IPS-15b (cell line): Measurements from ENCODE around the gene NYAP2.

Experiments
- H3K27me3 ChIP-seq: one replicate; pipeline ENCODE4 v1.6.1; 2013; ENCODE audit warnings: low read length; ENCODE audit not compliant: control insufficient read depth, insufficient read depth
- H3K36me3 ChIP-seq: one replicate; pipeline ENCODE4 v1.6.1; 2013; ENCODE audit warnings: low read length; ENCODE audit not compliant: control insufficient read depth, insufficient read depth
- H3K4me1 ChIP-seq: one replicate; pipeline ENCODE4 v1.6.1; 2013; ENCODE audit warnings: mild to moderate bottlenecking, low read length; ENCODE audit not compliant: control insufficient read depth, insufficient read depth
- H3K4me3 ChIP-seq: one replicate; pipeline ENCODE4 v1.5.1; 2013; ENCODE audit warnings: low read depth, low read length
- H3K9ac ChIP-seq: one replicate; pipeline ENCODE4 v1.6.1; 2013; ENCODE audit warnings: low read depth, mild to moderate bottlenecking, low read length
- H3K9me3 ChIP-seq: one replicate; pipeline ENCODE4 v1.6.1; 2013; ENCODE audit warnings: mild to moderate bottlenecking, low read length; ENCODE audit not compliant: control insufficient read depth, insufficient read depth

Gene NYAP2

DNA sequence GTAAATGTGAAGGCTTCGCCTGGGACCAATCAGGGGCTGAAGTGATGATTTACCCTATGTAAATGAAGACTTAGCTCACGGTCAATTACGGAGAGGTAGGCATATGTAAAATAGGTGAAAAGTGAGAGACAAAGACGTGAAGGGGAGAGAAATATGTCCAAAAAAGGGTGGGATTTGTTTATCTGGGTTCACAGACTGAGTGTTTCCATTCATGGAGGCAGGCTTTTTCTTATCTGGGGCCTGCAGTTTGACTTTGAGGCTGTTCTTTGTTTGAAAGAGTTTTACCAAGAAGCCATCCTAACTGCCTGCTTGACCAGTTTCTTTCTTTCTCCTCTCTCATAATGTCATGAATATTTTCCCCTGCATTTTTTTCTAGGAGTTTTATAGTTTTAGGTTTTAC lies 202.7 kb downstream of the NYAP2 start:
- Histone ChIP-seq H3K4me3 (no peak overlapping the region), H3K9me3 (peaks cover 4% of the 10 kb centered on the region), H3K36me3 (no peaks in the 10 kb centered on the region), H3K9ac (no peak overlapping the region), H3K4me1 (no peaks in the 10 kb centered on the region), H3K27me3 (no peaks in the 10 kb centered on the region)

DNA sequence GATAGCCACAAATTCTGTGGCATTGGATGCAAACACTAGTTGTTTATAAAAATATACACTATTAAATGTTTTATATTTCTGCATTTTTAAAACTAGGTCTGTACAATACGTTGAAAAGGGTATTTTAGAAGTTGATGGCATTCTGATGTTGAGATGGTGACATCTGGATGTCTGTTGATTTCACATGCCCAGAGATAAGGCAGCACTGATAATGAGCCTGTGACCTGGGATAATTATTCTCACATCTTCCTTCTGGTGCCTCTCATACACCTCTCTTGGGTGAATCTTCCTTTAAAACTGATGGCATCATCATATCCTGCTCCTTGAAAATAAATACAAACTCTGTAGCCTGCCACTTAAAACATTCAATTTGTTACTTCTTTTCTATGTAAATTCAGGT lies 208.6 kb downstream of the NYAP2 start:
- H3K27me3 ChIP-seq = no peaks in the 10 kb centered on the region
- H3K9ac ChIP-seq = no peak overlapping the region
- no peaks in the 10 kb centered on the region for H3K9me3 ChIP-seq
- H3K4me3 ChIP-seq = no peak overlapping the region
- no peaks in the 10 kb centered on the region for H3K36me3 ChIP-seq
- H3K4me1 ChIP-seq = no peaks in the 10 kb centered on the region

DNA sequence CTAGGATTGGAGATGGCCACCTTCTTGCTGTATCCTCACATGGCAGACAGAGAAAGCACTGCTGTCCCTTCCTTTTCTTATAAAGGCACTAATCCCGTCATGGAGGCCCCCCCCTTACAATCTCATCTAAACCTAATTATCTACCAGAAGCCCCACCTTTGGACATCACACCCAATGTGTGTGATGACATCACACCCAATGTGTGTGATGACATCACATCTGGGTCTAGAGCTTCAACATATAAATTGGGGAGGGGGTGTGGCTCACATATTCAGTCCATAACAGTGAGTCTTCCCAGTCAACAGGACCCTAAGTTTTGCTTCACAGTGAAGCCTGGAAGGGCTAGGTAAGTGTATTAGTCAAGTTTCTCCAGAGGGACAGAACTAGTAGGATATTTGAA lies 213.1 kb downstream of the NYAP2 start:
- no peak overlapping the region for H3K4me3 ChIP-seq
- H3K36me3 ChIP-seq = no peaks in the 10 kb centered on the region
- no peaks in the 10 kb centered on the region for H3K4me1 ChIP-seq
- no peak overlapping the region for H3K9ac ChIP-seq
- no peaks in the 10 kb centered on the region for H3K9me3 ChIP-seq
- no peaks in the 10 kb centered on the region for H3K27me3 ChIP-seq

DNA sequence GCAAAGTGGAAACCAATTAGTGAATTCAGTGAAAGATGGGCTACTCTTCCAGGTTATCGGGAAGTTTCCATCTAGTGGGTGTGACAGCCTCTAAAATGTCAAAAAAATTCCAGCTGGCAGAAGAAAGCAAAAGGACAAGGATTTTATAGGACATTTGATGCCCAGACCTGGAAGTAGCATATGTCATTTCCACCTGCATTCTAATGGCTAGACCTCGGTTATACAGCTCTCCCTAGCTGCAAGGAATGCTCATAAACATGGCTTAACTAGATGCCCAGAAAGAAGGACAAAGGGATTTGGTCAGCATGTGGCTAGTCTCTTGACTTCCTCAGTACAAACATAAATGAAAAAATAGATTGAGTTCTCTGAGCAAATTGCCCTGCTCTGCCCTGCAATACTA lies 215.4 kb downstream of the NYAP2 start:
- Histone ChIP-seq H3K27me3 (no peaks in the 10 kb centered on the region), H3K9ac (no peak overlapping the region), H3K9me3 (no peaks in the 10 kb centered on the region), H3K4me1 (no peaks in the 10 kb centered on the region), H3K36me3 (no peaks in the 10 kb centered on the region), H3K4me3 (no peak overlapping the region)

DNA sequence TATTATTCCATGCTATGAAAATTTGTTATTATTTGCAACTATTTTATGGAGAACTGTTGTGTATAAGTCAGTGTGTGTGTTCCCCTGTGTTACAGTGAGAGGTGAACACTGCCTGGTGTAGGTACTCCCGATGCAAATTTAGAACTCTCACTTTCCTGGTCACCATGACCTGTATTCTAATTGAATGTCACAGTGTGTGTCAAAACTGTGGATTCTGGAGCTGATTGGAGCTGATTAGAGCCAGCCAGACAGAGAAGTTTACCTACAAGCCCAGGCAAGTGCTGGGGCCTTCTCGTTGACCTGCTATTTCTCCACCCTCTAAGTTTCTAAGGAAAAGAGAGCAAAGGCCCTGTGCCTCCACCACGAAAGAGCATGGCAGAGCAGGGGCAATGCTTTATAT lies 216.0 kb downstream of the NYAP2 start:
- no peaks in the 10 kb centered on the region for H3K36me3 ChIP-seq
- no peak overlapping the region for H3K4me3 ChIP-seq
- no peaks in the 10 kb centered on the region for H3K9me3 ChIP-seq
- H3K27me3 ChIP-seq = no peaks in the 10 kb centered on the region
- no peaks in the 10 kb centered on the region for H3K4me1 ChIP-seq
- H3K9ac ChIP-seq = no peak overlapping the region

DNA sequence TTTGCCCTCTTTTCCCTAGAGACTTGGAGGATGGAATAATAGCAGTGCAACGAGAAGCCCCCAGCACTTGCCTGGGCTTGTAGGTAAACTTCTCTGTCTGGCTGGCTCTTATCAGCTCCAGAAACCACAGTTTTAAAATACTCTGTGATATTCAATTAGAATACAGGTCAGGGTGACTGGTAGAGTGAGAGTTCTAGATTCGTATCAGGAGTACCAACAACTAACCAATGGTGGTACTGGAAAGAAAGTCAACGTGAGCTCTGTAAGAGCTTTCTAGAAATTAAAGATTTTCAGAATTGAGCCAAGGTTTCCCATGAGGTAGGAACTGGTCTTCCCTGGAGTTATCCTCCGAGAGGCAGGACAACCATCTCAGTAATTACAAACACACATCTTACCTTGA lies 216.9 kb downstream of the NYAP2 start:
- Histone ChIP-seq H3K36me3 (no peaks in the 10 kb centered on the region), H3K4me3 (no peak overlapping the region), H3K9ac (no peak overlapping the region)

DNA sequence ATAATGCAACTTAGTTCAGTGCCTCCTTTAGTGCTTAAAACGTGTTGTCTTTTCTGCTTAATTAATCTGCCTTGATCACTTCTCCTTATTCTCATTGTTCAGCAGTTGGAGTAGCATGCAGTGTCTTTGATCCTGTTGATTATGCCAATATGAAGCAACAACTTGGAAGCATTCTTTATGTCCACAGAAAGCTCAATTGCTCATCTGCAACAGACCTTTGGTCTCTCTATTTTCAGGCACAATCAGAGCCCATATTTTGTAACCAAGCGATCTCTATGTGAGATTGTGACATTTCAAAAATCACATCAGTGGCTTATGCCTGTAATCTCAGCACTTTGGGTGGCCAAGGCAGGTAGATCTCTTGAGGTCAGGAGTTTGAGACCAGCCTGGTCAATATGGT lies 217.3 kb downstream of the NYAP2 start:
- Histone ChIP-seq H3K9me3 (no peaks in the 10 kb centered on the region), H3K36me3 (no peaks in the 10 kb centered on the region), H3K4me3 (no peak overlapping the region), H3K4me1 (no peaks in the 10 kb centered on the region), H3K27me3 (no peaks in the 10 kb centered on the region), H3K9ac (no peak overlapping the region)

More for the DNA sequence above, 216.9 kb downstream of the NYAP2 start:
- Histone ChIP-seq H3K27me3 (no peaks in the 10 kb centered on the region), H3K9me3 (no peaks in the 10 kb centered on the region), H3K4me1 (no peaks in the 10 kb centered on the region)

DNA sequence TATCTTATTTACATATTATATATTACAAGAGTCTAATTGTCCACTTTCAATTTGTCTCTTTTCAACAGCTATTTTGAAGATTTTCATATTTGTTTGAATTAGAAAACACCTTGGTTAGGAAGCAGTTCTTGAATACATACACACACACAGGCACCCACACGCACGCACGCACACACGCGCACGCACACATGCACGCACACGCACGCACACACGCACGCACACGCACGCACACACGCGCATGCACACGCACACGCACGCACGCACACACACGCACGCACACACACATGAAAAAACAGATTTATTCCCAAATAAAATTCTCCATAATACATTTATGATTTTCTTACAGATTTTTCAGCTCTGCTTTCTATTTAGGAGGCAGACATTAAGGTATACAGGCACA lies 220.7 kb downstream of the NYAP2 start:
- Histone ChIP-seq H3K9ac (no peak overlapping the region), H3K4me1 (no peaks in the 10 kb centered on the region), H3K27me3 (no peaks in the 10 kb centered on the region), H3K36me3 (no peaks in the 10 kb centered on the region), H3K9me3 (no peaks in the 10 kb centered on the region), H3K4me3 (no peak overlapping the region)

DNA sequence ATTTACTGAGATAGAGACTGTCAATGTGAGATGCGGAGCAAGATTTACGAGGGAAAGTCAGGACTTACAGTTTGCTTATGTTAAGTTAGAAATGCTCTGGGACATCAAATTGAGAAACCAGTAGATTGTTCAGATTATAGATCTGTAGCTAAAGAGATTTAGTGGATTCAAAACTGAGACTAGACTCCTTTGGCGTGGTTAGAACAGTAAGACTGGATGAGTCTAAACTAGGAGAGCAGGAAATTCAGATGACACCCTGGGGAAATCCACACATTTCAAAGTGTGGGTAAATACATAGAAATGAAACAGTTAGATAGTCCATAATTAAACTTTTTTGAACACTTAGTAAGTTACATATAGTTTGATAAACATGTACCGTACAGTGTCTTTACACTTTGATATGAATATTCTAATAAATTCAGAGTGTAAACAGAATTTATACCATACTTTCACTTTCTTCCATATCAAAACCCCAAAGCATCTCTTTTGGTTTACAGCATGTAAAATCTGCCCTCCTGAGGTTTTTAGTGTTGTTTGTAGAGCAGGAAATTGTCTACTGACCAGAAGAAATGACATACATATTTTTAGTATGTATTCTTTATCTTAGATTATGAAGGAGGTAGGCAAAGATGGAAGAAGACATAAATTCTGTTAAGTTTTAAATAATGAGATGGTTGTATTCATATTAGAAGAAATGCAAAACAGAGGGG lies 231.5 kb downstream of the NYAP2 start:
- no peak overlapping the region for H3K4me3 ChIP-seq
- H3K9me3 ChIP-seq = no peaks in the 10 kb centered on the region
- no peak overlapping the region for H3K9ac ChIP-seq
- H3K4me1 ChIP-seq = no peaks in the 10 kb centered on the region
- H3K27me3 ChIP-seq = no peaks in the 10 kb centered on the region
- no peaks in the 10 kb centered on the region for H3K36me3 ChIP-seq

DNA sequence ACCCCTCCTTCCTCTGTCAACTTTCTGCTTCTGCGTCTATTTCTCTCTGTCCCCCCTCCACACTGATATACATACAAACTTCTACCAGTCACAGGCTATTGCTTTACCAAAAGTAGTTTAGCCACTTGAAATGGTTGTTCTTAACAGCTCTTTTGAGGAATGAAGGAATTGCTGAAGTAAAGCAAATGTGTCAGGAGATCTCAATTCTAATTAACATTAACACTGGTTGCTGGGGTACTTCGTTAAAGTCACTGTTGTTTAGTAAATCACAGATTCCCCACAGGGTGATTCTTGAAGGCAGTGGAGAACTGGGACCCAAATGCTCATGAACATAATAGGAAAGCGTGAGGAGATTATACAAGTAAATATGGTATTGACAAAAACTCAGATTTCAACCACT lies 232.8 kb downstream of the NYAP2 start:
- Histone ChIP-seq H3K9ac (no peak overlapping the region), H3K36me3 (no peaks in the 10 kb centered on the region), H3K4me1 (no peaks in the 10 kb centered on the region), H3K4me3 (no peak overlapping the region), H3K27me3 (no peaks in the 10 kb centered on the region), H3K9me3 (no peaks in the 10 kb centered on the region)

DNA sequence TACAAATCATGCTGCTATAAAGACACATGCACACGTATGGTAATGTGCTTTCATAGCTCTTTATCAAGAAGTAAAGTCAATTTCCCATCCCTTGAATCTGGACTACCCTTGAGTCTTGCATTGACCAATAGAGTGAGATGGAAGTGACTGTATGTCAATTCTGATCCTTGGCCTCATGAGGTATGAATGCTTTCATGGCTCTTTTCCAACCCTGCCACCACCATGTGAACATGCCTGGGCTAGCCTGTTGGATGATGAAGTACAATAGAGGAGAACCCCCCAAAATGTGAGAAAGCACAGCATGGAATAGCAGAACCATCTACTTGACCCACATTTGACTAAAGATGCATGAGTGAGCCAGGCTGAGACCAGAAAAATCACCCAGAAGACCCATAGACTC lies 237.0 kb downstream of the NYAP2 start:
- H3K9me3 ChIP-seq = no peaks in the 10 kb centered on the region
- H3K36me3 ChIP-seq = no peaks in the 10 kb centered on the region
- H3K9ac ChIP-seq = no peak overlapping the region
- no peaks in the 10 kb centered on the region for H3K27me3 ChIP-seq
- no peaks in the 10 kb centered on the region for H3K4me1 ChIP-seq
- no peak overlapping the region for H3K4me3 ChIP-seq

DNA sequence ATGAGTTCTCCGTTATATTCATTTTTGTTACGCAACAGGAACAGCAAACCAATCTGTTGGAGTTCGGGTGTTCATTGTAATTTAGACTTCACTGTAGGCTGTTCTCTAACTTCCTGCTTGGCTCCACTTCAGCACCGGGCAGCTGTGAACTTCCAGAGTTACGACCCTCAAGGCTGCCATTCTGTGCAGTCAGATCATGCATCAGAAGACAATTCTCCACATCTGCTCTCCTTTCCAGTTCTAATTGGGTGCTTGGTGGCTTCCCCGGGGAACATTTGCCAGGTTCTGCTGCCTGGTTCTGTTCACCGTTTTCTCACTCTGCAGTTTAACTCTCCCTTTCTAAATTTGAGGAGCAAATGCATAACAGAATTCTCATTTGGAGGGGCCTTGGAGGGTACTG lies 237.7 kb downstream of the NYAP2 start:
- H3K36me3 ChIP-seq = no peaks in the 10 kb centered on the region
- H3K9me3 ChIP-seq = no peaks in the 10 kb centered on the region
- no peak overlapping the region for H3K9ac ChIP-seq
- no peak overlapping the region for H3K4me3 ChIP-seq
- H3K27me3 ChIP-seq = no peaks in the 10 kb centered on the region
- no peaks in the 10 kb centered on the region for H3K4me1 ChIP-seq
